Inferior parietal cortex (tissue), 1 donor: Measurements from ENCODE around the gene DLX3.
A peak's percentile ranks its signal among the peaks of the same experiment; 100 is the strongest.

Source experiments
- DNase-seq: peaks from one replicate; pipeline ENCODE4 v3.0.0-alpha.2; 2016; ENCODE audit errors: extremely low spot score

Gene DLX3

GRCh38 chr17:49957350-49957749, 37.7 kb downstream of the DLX3 start:
- DNase-seq: no peak

- no peak for DNase-seq
These were observed 38.2 kb downstream of the DLX3 start for GRCh38 chr17:49956780-49957179.

- no peak for DNase-seq
These were observed 39.9 kb downstream of the DLX3 start for GRCh38 chr17:49955157-49955556.

GRCh38 chr17:49952912-49953497, 42.0 kb downstream of the DLX3 start:
- DNase-seq: no peak

GRCh38 chr17:49952209-49952911, 42.7 kb downstream of the DLX3 start:
- DNase-seq: peak; percentile 48

GRCh38 chr17:49951362-49952082, 43.5 kb downstream of the DLX3 start:
- DNase-seq: no peak

- DNase-seq: no peak
These were observed 45.4 kb downstream of the DLX3 start for GRCh38 chr17:49949634-49950033.

GRCh38 chr17:49946964-49947584, 48.0 kb downstream of the DLX3 start:
- DNase-seq: no peak

GRCh38 chr17:49946208-49946607, 48.8 kb downstream of the DLX3 start:
- DNase-seq: no peak

GRCh38 chr17:49944273-49944870, 50.7 kb downstream of the DLX3 start:
- no peak for DNase-seq

- DNase-seq: no peak
These were observed 52.1 kb downstream of the DLX3 start for GRCh38 chr17:49942947-49943346.

GRCh38 chr17:49941427-49941826, 53.6 kb downstream of the DLX3 start:
- no peak for DNase-seq
